HepG2 (cell line): ENCODE measurements around the gene USP27X. TPM values are rescaled to one million over a fixed set of nuclear protein-coding genes. Genes with fewer than 3 reads are reported as not detected.
A peak's percentile ranks its signal among the peaks of the same experiment; 100 is the strongest.

Experiments
- ARID3A ChIP-seq: IDR thresholded peaks from 2 replicates; pipeline ENCODE4 v1.6.1; 2012; ENCODE audit warnings: low read depth, low read length, improper control_type of control experiment
- ATF3 ChIP-seq: sonication (generic); formaldehyde crosslinking; IDR thresholded peaks from 2 replicates; pipeline ENCODE4 v1.4.0; 2020; ENCODE audit warnings: missing genetic modification reagents
- CEBPG ChIP-seq: IDR thresholded peaks from 2 replicates; pipeline ENCODE4 v1.6.1; 2016
- ELF3 ChIP-seq: IDR thresholded peaks from 2 replicates; pipeline ENCODE4 v1.6.1; 2016; ENCODE audit warnings: missing genetic modification reagents, missing compliant biosample characterization
- FOXO1 ChIP-seq: sonication (generic); formaldehyde crosslinking; IDR thresholded peaks from 2 replicates; pipeline ENCODE4 v1.4.0; 2020; ENCODE audit warnings: missing genetic modification reagents
- FOXP1 ChIP-seq, 2 experiments: fragments of 450-650 bp in 1 of 2; IDR thresholded peaks; 2 replicates each; pipeline ENCODE4 v1.6.1; 2017 to 2018; ENCODE audit warnings: antibody characterized with exemption in 1 of 2
- GATAD1 ChIP-seq: IDR thresholded peaks from 2 replicates; pipeline ENCODE4 v1.6.1; 2016; ENCODE audit warnings: missing genetic modification reagents, missing compliant biosample characterization
- HNRNPLL ChIP-seq: fragments of 200-400 bp; formaldehyde crosslinking; IDR thresholded peaks from 2 replicates; pipeline ENCODE4 v1.6.1; 2017; ENCODE audit warnings: mild to moderate bottlenecking, low read depth, low read length; ENCODE audit not compliant: poor library complexity, severe bottlenecking
- HNRNPUL1 ChIP-seq: fragments of 200-400 bp; formaldehyde crosslinking; IDR thresholded peaks from 2 replicates; pipeline ENCODE4 v1.6.1; 2017; ENCODE audit warnings: low read depth, mild to moderate bottlenecking, low read length, moderate library complexity
- ISL2 ChIP-seq: sonication (generic); formaldehyde crosslinking; IDR thresholded peaks from 2 replicates; pipeline ENCODE4 v1.5.0; 2020; ENCODE audit warnings: missing genetic modification reagents
- NFKB2 ChIP-seq: sonication (generic); formaldehyde crosslinking; IDR thresholded peaks from 2 replicates; pipeline ENCODE4 v1.4.0; 2020; ENCODE audit warnings: missing genetic modification reagents, borderline replicate concordance
- PHF5A ChIP-seq: IDR thresholded peaks from one replicate; pipeline ENCODE4 v1.6.1; 2018; ENCODE audit warnings: low read depth, missing genetic modification reagents; ENCODE audit not compliant: unreplicated experiment
- RARA ChIP-seq: IDR thresholded peaks from 2 replicates; pipeline ENCODE4 v1.6.1; 2016; ENCODE audit warnings: missing genetic modification reagents, missing compliant biosample characterization
- SMC3 ChIP-seq: IDR thresholded peaks from 2 replicates; pipeline ENCODE4 v1.6.1; 2011; ENCODE audit warnings: low read length, improper control_type of control experiment
- STAT6 ChIP-seq: sonication (generic); formaldehyde crosslinking; IDR thresholded peaks from 2 replicates; pipeline ENCODE4 v1.4.0; 2020; ENCODE audit warnings: missing genetic modification reagents, mild to moderate bottlenecking, borderline replicate concordance
- ZBTB21 ChIP-seq: sonication (generic); formaldehyde crosslinking; IDR thresholded peaks from 2 replicates; pipeline ENCODE4 v1.4.0; 2020; ENCODE audit warnings: missing genetic modification reagents
- ZFP82 ChIP-seq: sonication (generic); formaldehyde crosslinking; IDR thresholded peaks from 2 replicates; pipeline ENCODE4 v1.5.1; 2020; ENCODE audit warnings: mild to moderate bottlenecking, missing genetic modification reagents, borderline replicate concordance
- ZNF180 ChIP-seq: sonication (generic); formaldehyde crosslinking; IDR thresholded peaks from 2 replicates; pipeline ENCODE4 v1.4.0; 2020; ENCODE audit warnings: low read depth, missing genetic modification reagents, borderline replicate concordance
- ZNF34 ChIP-seq: sonication (generic); formaldehyde crosslinking; IDR thresholded peaks from 2 replicates; pipeline ENCODE4 v1.4.0; 2020; ENCODE audit warnings: mild to moderate bottlenecking, missing genetic modification reagents, borderline replicate concordance
- ZNF569 ChIP-seq: sonication (generic); formaldehyde crosslinking; IDR thresholded peaks from 2 replicates; pipeline ENCODE4 v1.5.0; 2020; ENCODE audit warnings: mild to moderate bottlenecking, missing genetic modification reagents, moderate library complexity, borderline replicate concordance
- ZNF703 ChIP-seq: sonication (generic); formaldehyde crosslinking; IDR thresholded peaks from 2 replicates; pipeline ENCODE4 v1.5.1; 2020; ENCODE audit warnings: missing genetic modification reagents, mild to moderate bottlenecking, moderate library complexity, borderline replicate concordance
- ZNF792 ChIP-seq: IDR thresholded peaks from 2 replicates; pipeline ENCODE4 v1.6.1; 2016
- ZSCAN31 ChIP-seq: sonication (generic); formaldehyde crosslinking; IDR thresholded peaks from 2 replicates; pipeline ENCODE4 v1.5.0; 2020; ENCODE audit warnings: low read depth, mild to moderate bottlenecking, missing genetic modification reagents
- polyA plus RNA-seq, 8 experiments: library from polyadenylated mRNA; depleted of rRNA in 3 of 8; stranded (reverse) in 7 of 8; unstranded in 1 of 8; fragments of >200 nt; fragmentation: Illumina TruSeq in 4 of 8; extraction: Trizol in 4 of 8; gene quantifications; 2 replicates each; pipeline versions ENCODE4 v1.2.1 to v1.2.3, GENCODE V29; 2011 to 2016; ENCODE audit warnings: low read depth in 4 of 8, missing spikeins in 1 of 8, mixed read lengths in 1 of 8; ENCODE audit not compliant: insufficient read depth in 1 of 8
- total RNA-seq, 5 experiments: library from RNA; depleted of rRNA; stranded (reverse); fragments of >200 nt; fragmentation: Illumina TruSeq; extraction: Trizol; gene quantifications; 2 replicates each; pipeline ENCODE4 v1.2.3, GENCODE V29; 2016; ENCODE audit warnings: low read depth in 1 of 5
- TF ChIP-seq, protein P1 (sequence below): sonication (generic); formaldehyde crosslinking; IDR thresholded peaks from 2 replicates; pipeline ENCODE4 v1.5.1; 2020; ENCODE audit warnings: mild to moderate bottlenecking, moderate library complexity, missing genetic modification reagents
- TF ChIP-seq, protein P2 (sequence below): sonication (generic); formaldehyde crosslinking; IDR thresholded peaks from 2 replicates; pipeline ENCODE4 v1.8.0; 2022; ENCODE audit warnings: missing genetic modification reagents, low read depth, mild to moderate bottlenecking, borderline replicate concordance

Gene USP27X
- total and polyA plus RNA-seq, 2 of the 13 experiments (the other 11 are each of a cell fraction or from before 2014, with no cell fraction given), result 7.2 to 9.7 TPM

GRCh38 chrX:49842621-49843020, 36.7 kb upstream of the USP27X start (continued):
- no peak for TF ChIP-seq ZSCAN31
- peak; percentile 58; the same call in 1 of the 2 replicates for TF ChIP-seq FOXO1 (CRISPR knock-in tag)
- TF ChIP-seq ZFP82 (CRISPR knock-in tag), result no peak
- no peak for TF ChIP-seq ZNF34 (CRISPR knock-in tag)
- peak; percentile 67 for TF ChIP-seq ARID3A
- no peak for TF ChIP-seq ZNF569 (CRISPR knock-in tag)
- peak; percentile 14; the same call in 1 of the 2 replicates for TF ChIP-seq CEBPG (CRISPR knock-in tag)
- no peak for TF ChIP-seq STAT6 (CRISPR knock-in tag)
- TF ChIP-seq, protein P1, sequence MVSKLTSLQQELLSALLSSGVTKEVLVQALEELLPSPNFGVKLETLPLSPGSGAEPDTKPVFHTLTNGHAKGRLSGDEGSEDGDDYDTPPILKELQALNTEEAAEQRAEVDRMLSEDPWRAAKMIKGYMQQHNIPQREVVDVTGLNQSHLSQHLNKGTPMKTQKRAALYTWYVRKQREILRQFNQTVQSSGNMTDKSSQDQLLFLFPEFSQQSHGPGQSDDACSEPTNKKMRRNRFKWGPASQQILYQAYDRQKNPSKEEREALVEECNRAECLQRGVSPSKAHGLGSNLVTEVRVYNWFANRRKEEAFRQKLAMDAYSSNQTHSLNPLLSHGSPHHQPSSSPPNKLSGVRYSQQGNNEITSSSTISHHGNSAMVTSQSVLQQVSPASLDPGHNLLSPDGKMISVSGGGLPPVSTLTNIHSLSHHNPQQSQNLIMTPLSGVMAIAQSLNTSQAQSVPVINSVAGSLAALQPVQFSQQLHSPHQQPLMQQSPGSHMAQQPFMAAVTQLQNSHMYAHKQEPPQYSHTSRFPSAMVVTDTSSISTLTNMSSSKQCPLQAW, result peak; percentile 96
- no peak for TF ChIP-seq GATAD1 (CRISPR knock-in tag)
- TF ChIP-seq SMC3, result peak; percentile 36; the same call in 1 of the 2 replicates
- TF ChIP-seq ZNF792 (CRISPR knock-in tag), result 0 out of 2 replicates have a peak, but pooled peaks have one; percentile 34
- TF ChIP-seq ZNF180 (CRISPR knock-in tag), result no peak
- no peak for TF ChIP-seq ZBTB21 (CRISPR knock-in tag)
- TF ChIP-seq HNRNPUL1, result 0 out of 2 replicates have a peak, but pooled peaks have one; percentile 42
- TF ChIP-seq FOXP1 (IDR thresholded peaks at IDR 0.05), result no peak
- TF ChIP-seq FOXP1 (CRISPR knock-in tag; IDR thresholded peaks at IDR 0.05), result peak; percentile 50; the same call in 1 of the 2 replicates
- TF ChIP-seq PHF5A, result no peak
- no peak for TF ChIP-seq ZNF703 (CRISPR knock-in tag)
- TF ChIP-seq HNRNPLL, result no peak
- TF ChIP-seq ATF3, result no peak
- TF ChIP-seq ISL2 (CRISPR knock-in tag), result peak; percentile 53; the same call in 1 of the 2 replicates
- TF ChIP-seq ELF3 (CRISPR knock-in tag), result peak; percentile 25; the same call in 1 of the 2 replicates
- TF ChIP-seq NFKB2 (CRISPR knock-in tag), result no peak
- TF ChIP-seq, protein P2, sequence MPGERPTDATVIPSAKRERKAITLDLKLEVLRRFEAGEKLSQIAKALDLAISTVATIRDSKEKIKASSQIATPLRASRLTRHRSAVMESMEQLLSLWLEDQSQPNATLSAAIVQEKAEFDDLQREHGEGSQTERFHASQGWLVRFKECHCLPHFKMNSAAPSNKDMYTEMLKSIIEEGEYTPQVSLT (CRISPR knock-in tag), result no peak
- TF ChIP-seq RARA (CRISPR knock-in tag), result peak; percentile 72
